Testis (tissue), 2 donors: ENCODE results near the gene IL6.

Experiments used
- POLR2A ChIP-seq: fragments of 450-650 bp; IDR thresholded peaks from one replicate; pipeline ENCODE4 v1.6.1; 2017; ENCODE audit warnings: antibody characterized with exemption, mild to moderate bottlenecking, moderate library complexity
- TF ChIP-seq, protein P1 (sequence below), 3 experiments: fragments of 450-650 bp in 2 of 3; fragments of 200-600 bp in 1 of 3; sonication (generic) in 1 of 3; IDR thresholded peaks; one replicate each; pipeline ENCODE4 v1.5.1; 2016 to 2019; ENCODE audit warnings: antibody characterized with exemption in 3 of 3, mild to moderate bottlenecking in 2 of 3, moderate library complexity in 1 of 3

GRCh38 chr7:22698767-22699166 lies 28.2 kb upstream of the IL6 start:
- TF ChIP-seq, protein P1, sequence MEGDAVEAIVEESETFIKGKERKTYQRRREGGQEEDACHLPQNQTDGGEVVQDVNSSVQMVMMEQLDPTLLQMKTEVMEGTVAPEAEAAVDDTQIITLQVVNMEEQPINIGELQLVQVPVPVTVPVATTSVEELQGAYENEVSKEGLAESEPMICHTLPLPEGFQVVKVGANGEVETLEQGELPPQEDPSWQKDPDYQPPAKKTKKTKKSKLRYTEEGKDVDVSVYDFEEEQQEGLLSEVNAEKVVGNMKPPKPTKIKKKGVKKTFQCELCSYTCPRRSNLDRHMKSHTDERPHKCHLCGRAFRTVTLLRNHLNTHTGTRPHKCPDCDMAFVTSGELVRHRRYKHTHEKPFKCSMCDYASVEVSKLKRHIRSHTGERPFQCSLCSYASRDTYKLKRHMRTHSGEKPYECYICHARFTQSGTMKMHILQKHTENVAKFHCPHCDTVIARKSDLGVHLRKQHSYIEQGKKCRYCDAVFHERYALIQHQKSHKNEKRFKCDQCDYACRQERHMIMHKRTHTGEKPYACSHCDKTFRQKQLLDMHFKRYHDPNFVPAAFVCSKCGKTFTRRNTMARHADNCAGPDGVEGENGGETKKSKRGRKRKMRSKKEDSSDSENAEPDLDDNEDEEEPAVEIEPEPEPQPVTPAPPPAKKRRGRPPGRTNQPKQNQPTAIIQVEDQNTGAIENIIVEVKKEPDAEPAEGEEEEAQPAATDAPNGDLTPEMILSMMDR (IDR thresholded peaks at IDR 0.05) = no peak
- no peak for TF ChIP-seq POLR2A
